Diencephalon (tissue), 1 donor: Measurements from ENCODE around the gene PLBD2. TPM values are rescaled to one million over a fixed set of nuclear protein-coding genes. Genes with fewer than 3 reads are reported as not detected.

Source experiments
- total RNA-seq: library from RNA; depleted of rRNA; stranded (reverse); fragments of >200 nt; gene quantifications from one replicate; pipeline ENCODE4 v1.2.3, GENCODE V29; 2014

Gene PLBD2, protein sequence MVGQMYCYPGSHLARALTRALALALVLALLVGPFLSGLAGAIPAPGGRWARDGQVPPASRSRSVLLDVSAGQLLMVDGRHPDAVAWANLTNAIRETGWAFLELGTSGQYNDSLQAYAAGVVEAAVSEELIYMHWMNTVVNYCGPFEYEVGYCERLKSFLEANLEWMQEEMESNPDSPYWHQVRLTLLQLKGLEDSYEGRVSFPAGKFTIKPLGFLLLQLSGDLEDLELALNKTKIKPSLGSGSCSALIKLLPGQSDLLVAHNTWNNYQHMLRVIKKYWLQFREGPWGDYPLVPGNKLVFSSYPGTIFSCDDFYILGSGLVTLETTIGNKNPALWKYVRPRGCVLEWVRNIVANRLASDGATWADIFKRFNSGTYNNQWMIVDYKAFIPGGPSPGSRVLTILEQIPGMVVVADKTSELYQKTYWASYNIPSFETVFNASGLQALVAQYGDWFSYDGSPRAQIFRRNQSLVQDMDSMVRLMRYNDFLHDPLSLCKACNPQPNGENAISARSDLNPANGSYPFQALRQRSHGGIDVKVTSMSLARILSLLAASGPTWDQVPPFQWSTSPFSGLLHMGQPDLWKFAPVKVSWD
- 19.4 TPM for total RNA-seq

DNA sequence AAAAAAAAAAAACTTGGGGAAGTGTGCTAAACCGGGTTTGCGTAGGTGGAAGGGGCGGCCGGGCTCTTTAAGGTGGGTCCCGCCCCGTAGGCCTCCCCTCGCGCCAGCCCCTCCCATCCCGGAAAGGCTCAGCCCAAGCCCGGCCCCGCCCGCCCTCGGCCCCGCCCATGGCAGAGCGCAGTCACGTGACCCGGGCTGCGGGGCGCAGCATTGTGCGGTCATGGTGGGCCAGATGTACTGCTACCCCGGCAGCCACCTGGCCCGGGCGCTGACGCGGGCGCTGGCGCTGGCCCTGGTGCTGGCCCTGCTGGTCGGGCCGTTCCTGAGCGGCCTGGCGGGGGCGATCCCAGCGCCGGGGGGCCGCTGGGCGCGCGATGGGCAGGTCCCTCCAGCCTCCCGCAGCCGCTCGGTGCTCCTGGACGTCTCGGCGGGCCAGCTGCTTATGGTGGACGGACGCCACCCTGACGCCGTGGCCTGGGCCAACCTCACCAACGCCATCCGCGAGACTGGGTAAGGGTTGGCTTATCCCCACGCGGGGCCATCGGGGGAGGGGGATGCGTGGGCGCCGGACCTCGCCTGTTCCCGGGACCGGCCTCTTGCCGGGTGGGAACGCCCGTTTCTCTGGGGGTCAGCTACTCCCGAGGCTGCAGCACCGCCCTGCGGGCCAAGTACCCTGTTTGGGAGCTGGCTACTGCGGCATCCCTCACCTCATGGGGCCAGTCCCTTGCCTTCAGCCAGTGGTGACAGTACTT, at the start of gene PLBD2:
Gene PLBD2 (plus strand): TSS at position 207 of the 752 bp plus-strand sequence. CDS start 14 bp downstream, at position 221.

DNA sequence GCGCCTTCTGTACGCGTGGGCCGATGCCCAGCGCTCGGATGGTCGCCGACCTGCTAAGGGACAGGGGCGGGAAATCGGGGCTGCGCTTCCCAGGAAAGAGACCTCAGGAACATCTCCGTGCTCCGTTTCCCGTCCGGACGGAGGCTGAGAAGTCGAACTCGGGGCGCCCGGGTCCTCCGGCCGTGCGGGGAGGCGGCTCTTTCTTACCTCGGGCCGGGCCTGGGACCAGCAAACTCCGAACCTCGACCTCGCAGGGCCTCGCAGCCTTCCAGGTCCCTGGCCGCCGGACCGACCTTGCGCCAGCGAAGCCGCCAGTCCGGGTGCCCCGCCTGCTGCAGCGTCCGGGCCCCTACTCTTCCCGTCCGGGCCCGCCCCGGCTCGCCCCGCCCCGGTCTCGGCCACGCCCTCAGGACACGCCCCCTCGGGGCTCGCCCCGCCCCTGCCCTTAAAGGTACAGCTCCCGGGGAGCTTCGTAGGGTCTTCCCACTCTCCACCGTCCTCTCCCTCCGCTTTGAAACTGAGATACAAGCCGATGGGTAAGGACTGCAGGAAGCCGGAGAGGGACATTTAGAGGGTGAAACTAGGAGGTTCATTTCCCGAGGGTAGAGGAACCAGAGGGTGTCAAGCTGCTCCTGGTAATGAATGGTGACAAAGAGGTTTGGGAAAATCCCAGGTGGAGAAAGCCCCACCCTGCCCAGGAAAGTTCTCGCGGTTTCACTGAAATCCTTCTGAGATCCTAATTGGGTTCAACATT, 23.4 kb upstream of the PLBD2 start, which contains the start of gene SLC8B1:
Gene SLC8B1 (minus strand): TSS at position 324 of the 754 bp plus-strand sequence. CDS start 2,231 bp downstream, outside the sequence.

DNA sequence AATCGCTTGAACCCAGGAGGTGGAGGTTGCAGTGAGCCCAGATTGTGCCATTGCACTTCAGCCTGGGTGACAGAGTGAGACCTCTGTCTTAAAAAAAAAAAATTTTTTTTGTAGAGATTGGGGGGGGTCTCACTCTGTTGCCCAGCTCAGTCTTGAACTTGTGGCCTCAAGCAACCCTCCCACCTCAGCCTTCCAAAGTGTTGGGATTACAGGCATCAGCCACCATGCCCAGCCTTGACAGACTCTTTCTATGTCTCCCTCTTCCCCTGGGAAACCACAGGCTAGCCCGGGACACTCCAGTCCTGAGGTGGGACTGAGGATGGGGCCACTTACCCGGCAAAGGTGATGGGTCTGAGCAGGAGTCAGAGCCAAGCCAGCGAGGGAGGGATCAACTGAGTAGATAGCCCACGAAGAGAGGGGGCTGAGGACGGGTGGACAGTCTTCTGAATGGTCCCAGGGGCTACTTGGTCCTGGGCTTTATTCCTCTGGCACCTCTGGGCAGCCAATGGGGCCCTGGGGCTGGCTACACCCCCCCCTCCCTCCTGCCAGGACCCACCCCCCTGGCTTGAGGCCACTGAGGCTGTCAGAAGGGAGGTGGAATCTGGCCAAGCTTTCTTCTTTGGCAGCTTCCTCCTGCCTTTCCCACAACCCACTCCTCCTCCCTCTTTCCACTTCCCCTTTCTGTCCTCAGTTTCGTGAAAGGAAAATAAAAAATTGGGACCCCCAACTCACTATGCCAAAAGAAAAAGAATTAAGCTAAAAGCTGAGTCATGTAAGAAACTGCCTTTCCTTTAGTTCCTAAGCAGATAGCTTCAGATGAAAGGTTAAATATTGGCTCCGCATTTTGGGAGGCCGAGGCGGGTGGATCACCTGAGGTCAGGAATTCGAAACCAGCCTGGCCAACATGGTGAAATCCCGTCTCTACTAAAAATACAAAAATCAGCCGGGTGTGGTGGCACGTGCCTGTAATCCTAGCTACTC, 45.3 kb downstream of the PLBD2 start, which contains the start of gene SDS:
Gene SDS (minus strand): TSS at position 453 of the 981 bp plus-strand sequence. CDS start 4,179 bp downstream, outside the sequence.

DNA sequence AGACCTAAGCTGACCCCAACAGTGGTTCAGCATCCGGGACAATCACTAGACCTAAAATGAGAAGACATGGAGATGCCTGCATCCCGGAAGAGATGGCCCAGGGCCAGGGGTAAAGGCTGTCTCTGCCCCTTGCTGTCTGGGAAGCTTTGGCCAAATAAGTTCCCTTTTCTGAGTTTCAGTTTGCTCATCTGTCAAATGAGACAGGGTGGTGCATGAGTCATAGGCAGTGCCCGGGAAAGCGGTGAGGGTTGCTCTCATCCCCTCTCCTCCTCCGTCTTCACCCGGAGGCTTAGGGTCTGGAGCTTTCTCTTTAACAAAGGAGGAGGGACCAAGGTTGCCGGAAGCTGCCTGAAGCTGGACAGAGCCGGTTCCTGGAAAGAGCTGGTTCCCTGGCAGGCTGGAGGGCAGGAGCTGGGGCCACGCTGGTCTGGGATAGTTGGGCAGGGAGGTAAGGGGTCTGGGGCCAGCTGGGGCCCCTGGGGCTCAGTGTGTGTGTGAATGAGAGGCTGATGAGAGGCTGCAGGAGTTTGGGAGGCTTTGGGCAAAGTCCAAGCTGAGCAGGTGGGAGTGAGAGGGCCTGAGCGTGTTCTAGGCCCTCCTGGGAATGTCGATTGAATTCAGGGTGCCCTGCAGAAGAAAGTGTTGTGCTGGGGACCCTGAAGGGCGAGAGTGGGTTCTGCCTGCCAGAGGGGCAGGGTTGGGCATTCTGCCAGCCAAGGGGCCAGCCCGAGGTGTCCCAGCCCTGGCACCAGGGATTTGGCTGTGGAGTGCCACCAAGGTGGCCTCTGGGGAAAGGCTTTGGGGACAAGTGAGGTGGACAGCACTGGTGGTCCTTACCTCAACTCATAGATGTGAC, 63.9 kb downstream of the PLBD2 start, which contains the start of gene SDSL:
Gene SDSL (plus strand): TSS at position 351 of the 856 bp plus-strand sequence. CDS start 5,603 bp downstream, outside the sequence.

Other genes starting within 250 kb of the PLBD2 start
- gene RASAL1, start 222.8 kb upstream of the PLBD2 start, total RNA-seq = 6.5 TPM
- 3.7 TPM for gene CFAP73, start 208.9 kb upstream of the PLBD2 start, total RNA-seq
- gene DDX54, start 173.1 kb upstream of the PLBD2 start, total RNA-seq = 20.5 TPM
- gene RITA1, start 172.9 kb upstream of the PLBD2 start, total RNA-seq = 20.8 TPM
- gene TPCN1, start 137.1 kb upstream of the PLBD2 start, total RNA-seq = 9.7 TPM
- gene SLC8B1, start 23.5 kb upstream of the PLBD2 start, total RNA-seq = 4.6 TPM
- 0.69 TPM for gene SDS, start 45.3 kb downstream of the PLBD2 start, total RNA-seq
- gene SDSL, start 63.8 kb downstream of the PLBD2 start, total RNA-seq = 5.1 TPM
- gene LHX5, start 113.3 kb downstream of the PLBD2 start, total RNA-seq = 4.8 TPM